ENCODE data around the gene ZNF530.

ZNF530 gene

DNA sequence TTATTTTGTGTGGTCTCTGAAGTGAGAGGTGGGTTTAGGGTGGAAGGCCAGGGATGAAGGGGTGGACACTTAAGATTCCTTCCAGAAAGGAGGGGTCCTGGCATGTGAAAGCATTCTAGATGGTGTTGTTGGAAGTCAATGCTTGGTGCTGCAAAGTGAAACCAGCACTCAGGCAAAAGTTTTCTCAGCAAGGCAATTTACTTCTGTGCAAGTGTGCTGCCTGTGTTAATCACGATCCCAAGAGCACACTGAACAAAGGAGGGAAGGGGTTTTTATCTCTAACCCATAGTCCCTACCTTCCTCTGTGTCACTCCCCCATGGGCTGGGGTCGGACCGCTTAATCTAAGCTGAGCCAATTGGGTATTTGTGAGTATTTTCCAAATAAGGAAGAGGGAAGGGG lies 15.7 kb downstream of the ZNF530 start:
- DNase-seq: no peak

DNA sequence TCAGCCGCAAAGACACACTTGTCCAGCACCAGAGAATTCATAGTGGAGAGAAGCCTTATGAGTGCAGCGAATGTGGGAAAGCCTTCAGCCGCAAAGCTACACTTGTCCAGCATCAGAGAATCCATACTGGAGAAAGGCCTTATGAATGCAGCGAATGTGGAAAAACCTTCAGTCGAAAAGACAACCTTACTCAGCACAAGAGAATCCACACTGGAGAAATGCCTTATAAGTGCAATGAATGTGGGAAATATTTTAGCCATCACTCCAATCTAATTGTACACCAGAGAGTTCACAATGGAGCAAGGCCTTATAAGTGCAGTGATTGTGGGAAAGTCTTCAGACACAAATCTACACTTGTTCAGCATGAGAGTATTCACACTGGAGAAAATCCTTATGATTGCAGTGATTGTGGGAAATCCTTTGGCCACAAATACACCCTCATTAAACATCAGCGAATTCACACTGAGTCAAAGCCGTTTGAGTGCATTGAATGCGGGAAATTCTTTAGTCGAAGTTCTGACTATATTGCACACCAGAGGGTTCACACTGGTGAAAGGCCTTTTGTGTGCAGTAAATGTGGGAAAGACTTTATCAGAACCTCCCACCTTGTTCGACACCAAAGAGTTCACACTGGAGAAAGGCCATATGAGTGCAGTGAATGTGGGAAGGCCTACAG lies 21.1 kb downstream of the ZNF530 start:
- DNase-seq: no peak

DNA sequence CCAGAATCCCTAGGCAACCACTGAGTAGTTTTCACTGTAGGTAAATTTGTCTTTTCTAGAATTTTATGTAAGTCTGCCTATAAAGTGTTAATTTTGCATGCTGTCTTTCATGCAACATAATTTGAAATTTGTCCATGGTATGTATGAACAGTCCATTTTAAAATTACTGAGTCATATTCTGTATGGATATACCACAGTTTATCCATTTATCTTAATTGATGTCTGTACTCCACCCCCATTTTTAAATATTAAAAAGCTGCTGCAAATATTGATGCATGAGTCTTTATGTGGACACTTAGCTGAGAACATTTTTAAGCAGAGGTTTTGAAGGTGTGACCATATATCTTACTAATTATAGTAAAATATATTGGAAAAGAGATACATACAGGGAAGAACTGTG lies 23.4 kb downstream of the ZNF530 start:
- no peak for DNase-seq

DNA sequence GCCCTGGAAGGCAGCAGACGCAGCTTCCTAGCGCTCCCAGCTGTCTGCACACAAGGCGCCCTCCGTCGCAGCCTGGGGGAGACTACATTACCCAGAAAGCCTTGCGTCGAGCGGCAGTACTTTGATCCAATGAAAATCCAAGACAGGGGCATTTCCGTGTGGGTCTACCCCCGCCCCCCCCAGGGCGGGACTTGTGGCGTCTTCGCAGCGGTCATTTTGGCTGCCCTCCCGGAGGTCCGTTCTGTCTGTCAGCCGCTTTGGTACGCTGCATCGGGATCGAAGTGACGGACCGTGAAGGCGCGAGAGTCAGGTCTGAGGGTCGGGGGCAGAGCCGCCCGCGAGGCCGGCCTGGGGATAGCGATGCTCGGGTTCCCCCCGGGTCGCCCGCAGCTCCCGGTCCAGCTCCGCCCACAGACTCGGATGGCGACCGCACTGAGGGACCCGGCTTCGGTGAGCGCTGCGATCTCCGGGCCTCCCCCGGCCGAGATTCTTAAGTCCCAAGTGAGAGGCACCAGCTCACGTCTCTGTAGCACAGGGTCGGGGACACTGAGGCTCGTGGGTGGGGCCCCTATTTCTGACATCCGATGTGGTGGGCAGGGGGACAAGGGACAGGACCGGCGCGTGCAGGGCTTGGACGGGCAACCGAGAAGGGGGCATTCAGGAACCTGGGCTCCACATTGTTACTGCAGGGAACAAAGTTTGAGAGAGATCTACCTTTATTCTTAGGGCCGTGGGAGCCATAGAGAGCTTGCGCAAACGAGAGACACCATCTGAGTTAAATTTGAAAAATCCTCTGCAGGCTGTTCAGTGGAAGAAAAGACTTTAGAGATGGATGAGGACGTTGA lies 33.5 kb downstream of the ZNF530 start, which contains the start of gene ZNF211:
Gene ZNF211, plus strand, starts transcription at position 182 of the 845 bp plus-strand sequence. Its CDS starts 179 bp downstream, at position 361.
- peak; percentile 84 for DNase-seq

DNA sequence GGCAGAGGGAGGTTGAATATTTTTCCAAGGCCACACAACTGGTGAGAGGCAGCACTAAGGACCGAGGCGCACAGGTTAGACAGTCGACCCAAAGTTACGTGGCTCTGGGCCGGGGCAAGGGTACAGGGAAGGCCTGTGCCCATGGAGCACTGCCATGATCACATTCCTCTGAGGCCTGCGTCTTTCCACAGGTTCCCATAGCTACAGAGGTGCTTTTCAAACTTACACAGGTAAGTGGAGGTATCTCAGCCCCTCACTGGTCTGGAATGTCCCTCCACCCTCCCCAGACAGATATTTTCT lies 34.1 kb downstream of the ZNF530 start:
- DNase-seq: no peak

DNA sequence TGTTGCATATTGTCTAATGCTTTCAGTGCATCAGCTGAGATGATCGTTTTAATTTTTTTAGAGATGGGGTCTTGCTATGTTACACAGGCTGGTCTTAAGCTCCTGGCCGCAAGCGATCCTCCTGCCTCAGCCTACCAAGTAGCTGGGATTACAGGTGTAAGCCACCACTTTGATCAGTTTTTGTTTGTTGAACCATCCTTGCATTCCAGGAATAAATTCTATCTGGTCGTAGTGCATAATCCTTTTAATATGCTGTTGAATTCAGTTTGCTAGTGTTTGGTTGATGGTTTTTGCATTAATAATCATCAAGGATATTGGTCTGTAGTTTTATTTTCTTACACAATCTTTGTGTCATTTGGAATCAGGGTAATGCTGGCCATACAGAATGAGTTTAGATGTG lies 37.7 kb downstream of the ZNF530 start:
- DNase-seq: no peak

DNA sequence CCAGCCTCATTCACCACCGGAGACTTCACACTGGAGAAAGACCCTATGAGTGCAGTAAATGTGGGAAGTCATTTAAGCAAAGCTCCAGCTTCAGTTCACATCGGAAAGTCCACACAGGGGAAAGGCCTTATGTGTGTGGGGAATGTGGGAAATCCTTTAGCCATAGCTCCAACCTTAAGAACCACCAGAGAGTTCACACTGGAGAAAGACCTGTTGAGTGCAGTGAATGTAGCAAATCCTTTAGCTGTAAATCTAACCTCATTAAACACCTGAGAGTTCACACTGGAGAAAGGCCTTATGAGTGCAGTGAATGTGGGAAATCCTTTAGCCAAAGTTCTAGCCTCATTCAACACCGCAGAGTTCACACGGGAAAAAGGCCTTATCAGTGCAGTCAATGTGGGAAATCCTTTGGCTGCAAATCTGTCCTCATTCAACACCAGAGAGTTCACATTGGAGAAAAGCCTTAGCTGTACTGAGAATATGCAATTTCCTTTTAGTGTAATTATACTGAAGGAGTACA lies 42.1 kb downstream of the ZNF530 start:
- DNase-seq: no peak

DNA sequence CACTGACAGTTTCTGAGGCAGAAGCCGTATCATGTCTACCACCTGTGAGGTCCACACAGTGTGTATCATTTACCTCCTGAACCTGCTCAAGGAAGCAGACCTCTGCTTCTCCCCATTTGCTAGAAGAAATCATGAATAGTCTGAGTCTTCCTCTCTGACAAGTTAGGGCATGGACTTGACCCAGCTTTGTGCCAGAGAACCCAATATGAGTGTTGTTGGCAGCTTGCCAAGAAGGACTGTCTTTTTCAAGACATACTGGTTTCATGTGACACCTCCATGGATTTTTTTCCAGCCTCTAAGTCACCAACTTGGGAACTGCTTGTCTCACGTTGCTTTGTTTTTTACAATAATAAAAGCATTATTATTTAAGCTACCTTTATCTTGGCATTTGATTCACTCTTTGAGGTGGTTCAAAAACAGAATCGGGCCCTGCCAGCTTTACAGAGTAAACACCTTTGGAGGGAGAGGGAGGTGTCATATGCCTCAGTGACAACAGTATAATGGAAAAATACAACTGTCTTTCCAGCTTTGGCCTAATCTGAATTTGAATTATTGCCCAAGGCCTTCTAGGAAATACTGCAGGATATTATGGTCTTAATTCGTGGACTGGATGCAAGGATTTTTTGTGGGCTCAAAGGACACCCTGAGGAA lies 42.8 kb downstream of the ZNF530 start:
- DNase-seq: no peak

DNA sequence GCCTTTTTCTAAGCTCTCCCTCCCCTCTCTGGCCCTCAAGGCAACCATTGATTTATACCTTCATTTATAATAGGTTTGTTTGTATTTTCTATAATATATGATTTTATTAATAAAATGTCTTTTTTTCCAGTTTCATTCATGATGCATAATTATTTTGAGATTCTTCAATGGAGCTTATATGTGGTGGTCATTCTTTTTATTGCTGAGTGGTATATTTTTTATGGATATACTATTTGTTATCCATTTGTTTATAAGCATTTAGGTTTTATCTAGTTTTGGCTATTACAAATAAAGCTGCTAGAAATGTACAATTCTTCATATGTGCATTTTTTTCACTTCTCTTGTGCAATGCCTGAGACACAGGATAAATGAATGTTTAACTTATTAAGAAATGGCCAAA lies 44.0 kb downstream of the ZNF530 start:
- no peak for DNase-seq

DNA sequence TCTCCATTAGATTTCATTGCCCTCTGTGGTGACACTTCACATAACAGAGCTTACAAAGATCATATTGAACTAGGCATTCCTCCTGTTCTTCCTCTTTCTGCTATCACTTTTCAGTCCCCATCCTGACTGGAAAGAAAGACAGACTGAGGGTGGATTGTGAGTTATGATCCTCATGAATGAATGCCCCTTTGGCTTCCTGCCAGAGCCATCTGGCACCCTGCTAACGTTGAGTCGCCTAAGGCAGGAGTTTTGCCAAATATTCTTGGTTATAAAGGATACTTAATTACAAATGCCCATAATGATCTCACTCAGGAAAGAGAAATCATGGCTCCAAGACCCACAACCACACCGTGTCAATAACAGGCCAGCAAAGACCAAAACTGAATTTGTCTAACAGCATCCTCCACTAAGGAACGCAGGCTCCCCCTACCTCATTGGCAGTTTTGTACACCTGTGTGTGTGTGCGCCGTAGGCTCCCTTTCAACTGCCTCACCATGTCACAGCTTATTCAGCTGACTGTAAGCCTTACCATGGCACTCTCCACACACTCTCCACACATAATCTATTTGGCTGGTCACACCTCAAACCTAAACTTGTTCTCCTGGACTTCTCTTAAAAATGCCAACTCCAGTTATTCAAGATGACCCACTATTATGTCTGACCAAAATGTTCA lies 48.8 kb downstream of the ZNF530 start:
- peak; percentile 69 for DNase-seq

DNA sequence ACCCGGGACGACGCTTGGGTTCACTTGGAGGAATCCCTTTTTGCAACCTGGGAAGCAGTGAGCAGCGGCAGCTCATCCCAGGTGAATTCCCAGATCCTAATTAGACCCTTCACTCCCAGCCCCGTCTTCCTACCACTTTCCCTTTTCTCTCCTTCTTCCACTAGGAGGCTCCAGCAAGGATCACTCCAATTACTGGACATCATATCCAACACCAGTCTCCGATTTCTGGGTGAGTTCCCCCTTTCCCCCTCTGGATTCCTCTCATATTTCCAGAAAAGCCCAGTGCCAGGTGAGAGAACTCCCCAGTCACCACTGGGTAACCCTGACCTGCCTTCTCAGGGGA lies 51.9 kb downstream of the ZNF530 start:
- no peak for DNase-seq

DNA sequence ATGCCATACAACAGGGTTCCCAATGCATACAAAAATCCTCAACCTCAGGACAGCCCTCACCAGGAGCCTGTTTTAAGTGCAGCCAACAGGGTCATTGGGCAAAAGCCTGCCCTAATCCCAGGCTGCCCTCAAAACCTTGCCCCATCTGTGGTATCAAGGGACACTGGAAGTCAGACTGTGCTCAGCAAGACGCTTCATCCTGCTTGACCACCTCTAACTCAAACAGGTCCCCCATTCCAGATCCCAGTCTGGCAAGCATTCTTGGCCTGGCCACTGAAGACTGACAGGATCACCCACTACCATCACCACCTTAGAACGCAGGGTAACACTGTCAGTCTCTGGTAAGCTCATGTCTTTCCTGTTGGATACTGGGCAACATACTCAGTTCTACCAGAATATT lies 54.0 kb downstream of the ZNF530 start:
- no peak for DNase-seq

DNA sequence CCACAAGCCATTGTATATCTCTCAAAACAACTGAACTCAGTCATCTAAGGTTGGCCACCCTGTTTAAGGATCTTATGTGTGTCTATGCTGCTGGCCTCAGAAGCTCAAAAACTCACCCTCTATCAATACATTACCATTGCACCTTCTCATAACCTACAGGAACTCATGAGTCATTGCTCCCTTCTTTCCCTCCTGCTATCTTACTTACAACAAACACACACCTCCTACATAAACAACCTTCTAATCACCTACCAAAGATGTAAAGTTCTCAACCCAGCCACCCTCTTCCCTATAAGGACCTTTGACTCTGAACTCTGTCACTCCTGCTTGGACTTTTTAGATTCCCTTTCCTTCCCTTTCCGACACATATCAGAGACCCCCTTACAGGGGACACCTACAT lies 55.8 kb downstream of the ZNF530 start:
- DNase-seq: no peak

DNA sequence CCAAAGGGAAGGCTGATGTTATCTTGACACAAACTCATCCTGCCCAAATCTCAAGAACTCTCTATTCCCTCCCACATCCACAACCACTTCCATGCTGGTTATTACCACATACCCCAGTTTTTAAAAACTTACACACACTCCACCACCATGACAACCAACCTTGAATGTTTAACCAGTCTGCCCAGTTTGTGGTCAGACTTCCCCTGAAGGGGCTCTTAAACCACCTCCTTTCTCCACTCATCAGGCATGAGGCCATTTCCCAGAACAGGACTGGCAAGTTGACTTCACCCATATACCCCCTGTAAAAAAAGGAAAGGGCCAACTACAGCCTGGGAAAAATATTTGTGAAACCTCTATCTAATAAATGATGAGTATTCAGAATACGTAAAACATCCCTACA lies 56.7 kb downstream of the ZNF530 start:
- DNase-seq: no peak

Measured in DMS 273 treated with DMSO at 0.1 percent for 48 hours (cell line).